GM18508 (cell line): ENCODE data around the gene PVALB.

ENCODE experiments used
- ATAC-seq: cut with Tn5 transposase; IDR thresholded peaks from one replicate; pipeline ENCODE4 v1.9.1; 2021; ENCODE audit warnings: moderate number of reproducible peaks; ENCODE audit not compliant: insufficient read depth, unreplicated experiment

Gene PVALB

DNA sequence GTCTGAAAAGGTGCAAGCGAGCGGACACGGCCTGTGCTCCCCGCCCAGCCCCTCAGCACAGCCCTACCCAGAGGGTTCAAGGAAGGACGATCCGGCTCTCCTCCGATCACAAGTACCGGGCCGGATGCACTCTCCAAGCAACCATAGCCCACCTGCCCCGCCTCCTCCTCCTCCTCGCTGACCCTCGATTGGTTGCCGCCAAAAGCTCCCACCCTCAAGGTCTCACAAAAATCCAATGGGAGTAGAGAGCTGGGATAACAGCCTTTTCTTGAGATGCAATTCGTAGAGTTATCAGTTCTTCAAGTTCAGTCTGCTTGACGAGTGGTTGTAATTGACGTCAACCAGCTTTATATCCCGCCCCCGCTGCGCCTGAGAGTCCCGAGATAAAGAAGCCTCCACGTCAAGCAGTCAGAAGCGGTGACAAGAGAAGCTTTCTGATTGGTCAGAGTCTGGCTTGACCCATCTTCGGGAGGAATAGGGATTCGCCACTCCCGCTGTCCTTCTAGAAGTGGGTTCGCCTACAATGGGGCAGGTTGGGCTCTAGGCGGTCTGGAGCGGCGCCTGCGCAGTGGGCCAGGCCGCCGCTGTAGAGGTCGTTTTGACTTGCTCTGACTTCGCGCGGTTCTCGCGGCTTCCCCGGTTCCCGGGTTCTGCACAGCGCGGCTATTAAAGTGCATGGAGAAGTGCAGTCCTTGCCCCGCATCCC is 40.7 kb downstream of the PVALB start, which contains the start of gene IFT27:
Gene IFT27 (minus strand): TSS at position 156 of the 706 bp plus-strand sequence. CDS start 412 bp downstream, outside the sequence.
- ATAC-seq: peak; percentile 86

DNA sequence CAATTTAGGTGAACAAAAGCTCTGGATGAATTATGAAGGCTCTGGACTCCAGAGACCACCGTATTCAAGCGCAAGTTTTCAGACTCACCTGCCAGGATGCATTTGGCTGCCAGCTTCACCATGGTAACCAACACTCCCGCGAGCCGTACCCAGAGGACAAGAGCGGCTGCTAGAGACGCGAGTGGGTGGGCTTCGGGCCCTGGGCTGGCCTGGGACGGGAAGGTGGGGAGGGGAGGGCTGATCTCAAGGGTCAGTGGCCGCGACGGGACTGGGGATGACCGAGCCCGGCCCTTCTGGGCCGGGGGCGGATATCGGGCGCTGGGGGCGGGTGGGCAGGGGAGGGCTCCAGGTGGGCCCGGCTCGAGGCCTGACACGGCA is 41.3 kb downstream of the PVALB start:
- no peak for ATAC-seq

DNA sequence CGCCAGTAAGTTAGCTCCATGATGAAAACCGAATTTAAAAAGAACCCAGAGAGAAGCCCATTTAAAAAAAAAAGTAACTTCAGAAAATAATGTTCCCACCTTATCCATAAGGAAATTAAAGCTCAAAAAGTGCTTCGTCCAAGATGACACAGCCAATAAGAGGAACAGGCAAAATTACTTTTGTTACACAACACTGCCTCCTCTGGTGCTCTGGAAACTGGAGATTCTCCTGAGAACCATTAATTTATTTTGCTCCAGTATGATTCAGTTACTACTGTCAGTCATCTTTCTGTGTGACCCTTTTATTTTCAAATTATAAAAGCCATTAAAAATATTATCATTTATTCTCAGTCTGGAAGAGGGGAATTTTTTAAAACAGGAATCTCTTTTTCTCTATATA is 42.9 kb downstream of the PVALB start:
- ATAC-seq: no peak

DNA sequence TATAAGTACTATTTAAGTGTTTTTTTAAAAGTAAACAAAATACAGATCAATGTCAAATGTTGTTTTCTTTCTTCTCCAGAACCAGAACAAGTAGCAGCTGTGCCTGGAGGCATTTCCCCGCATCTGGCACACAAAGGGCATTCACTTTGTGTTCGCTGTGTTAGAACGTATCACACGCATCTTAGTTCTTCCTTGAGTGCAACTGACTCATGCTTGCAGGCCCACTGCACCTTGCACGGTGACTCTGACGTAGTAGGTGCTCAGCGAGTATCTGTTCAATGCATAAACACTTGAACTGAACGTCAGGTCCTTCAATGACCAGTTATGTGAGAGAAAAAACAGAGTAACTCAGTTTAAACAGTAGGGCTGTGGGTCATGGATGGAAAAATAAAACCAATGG is 44.4 kb downstream of the PVALB start:
- no peak for ATAC-seq

DNA sequence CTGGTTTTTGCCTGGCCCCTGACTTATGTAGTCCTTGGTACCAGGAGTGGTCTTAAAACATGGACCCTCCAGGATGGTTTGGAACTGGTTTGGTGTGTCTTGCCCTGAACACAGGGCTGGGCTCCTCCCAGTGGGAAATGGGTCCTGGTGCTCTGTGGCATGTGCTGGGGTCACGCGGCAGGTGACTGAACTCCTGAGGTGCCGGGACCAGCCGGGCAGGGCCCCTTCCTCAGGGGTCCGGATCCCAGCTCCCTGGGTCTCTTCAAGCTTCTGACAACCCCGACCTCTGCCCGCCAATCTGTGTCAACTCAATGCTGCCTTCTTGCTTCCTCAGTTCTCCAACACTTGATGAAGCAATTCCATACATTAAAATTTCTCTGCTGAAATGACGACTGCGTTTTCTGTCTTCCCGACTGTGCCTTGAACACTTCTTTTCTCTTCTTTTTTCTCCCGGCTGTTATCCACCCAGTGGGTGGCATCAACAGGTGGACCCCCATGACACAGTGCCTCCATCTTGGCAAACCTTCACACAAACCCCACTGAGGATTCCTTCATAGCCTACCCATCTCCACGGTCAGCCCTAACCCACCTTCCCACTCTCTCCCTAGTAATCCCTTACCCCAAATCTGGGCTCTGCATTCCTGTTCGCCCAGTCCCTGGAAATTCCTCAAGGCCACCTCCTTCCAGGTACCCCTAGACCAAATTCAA is 45.3 kb downstream of the PVALB start:
- no peak for ATAC-seq

DNA sequence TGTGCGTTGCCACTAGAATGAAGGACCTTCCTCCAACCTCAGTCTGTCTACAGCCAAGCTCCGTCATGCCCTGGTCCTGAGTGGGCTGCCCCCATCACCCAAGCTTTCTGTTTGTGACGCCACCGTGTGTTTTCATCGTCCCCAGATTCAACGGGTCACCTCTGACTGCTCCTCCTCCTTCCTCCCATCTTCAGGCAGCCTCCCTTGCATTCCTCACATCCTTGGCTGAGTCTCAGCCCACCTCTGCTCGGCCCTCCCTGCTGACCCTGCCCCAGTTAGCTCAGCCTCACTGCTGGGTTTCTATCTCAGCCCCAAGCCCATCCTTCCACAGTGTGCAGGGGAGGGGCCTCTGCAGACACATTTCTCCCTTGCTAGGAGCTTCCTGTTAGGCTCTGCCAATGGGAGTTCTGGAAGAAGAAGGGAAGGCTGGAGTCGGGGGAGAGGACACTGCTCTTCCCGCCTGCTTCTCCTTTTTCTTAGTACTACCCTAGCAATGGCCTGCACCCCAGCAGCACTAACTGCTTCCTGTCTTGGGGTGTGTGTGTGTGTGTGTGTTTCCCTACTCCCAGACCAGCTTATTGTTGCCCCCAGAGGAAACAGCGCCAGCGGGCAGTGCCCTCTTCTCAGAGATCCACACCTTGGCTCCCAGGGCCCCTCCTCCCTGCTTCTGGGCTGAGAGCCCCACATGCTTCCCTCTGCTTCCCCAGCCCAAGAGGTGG is 46.2 kb downstream of the PVALB start:
- ATAC-seq: no peak

DNA sequence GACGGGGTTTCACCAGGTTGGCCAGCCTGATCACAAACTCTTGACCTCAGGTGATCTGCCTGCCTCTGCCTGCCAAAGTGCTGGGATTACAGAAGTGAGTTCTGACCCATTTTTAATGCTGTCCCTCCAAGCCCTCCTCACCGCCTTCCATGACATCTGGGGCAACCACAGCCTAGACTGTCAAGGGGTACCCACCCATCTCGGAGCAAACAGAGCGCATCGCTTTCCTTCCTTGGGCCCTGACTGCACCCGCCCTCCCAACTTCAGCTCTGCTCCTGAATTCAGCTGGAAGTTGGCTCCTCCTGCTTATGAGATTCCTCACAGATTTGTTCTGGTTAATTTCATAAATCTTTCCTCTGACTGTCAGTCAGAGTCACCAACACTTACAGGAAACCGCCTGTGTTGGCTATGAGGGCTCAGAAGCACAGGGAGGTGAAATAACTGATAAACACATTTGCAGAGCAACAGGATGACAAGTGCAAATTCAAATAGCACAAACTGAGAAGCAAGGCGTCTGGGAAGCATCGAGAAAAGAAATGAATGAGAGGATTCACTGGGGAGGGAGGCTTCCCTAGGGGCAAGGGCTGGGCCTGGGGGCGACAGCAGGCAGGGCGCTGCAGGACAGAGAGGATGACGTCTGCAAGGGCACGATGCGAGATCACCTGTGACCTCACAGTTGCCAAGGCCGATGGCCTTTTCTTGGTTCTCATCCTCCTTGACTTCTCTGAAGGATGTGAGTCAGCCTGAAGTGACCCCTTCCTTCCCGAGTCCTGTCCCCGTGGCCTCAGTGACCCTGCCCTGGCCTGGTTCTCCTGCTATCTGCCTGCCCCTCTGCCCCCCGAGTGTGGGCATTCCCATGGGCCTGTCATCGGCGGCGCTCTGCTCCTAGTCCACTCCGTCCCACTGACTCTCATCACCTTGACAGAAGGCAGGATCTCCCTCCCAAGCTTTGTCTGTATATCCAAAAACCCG is 47.0 kb downstream of the PVALB start:
- no peak for ATAC-seq

DNA sequence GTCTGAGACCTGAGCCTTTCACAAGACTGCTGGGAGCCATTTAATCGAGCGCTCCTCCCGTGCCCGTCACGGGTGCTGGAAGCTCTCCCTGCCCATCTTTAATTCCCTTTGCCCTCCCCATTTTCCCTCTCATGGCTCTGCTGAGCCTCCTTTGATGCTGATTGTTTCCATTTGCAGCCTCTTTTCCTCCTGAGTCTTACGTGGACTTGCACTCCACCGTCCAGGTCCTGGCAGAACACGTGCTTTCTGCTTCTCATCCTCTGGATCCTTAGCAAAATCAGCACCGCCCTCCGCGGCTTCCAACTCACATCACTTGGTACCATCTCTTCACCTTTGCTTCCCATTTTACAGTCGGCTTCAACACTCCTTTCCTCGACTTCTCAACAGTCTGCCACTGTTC is 48.2 kb downstream of the PVALB start:
- ATAC-seq: no peak

DNA sequence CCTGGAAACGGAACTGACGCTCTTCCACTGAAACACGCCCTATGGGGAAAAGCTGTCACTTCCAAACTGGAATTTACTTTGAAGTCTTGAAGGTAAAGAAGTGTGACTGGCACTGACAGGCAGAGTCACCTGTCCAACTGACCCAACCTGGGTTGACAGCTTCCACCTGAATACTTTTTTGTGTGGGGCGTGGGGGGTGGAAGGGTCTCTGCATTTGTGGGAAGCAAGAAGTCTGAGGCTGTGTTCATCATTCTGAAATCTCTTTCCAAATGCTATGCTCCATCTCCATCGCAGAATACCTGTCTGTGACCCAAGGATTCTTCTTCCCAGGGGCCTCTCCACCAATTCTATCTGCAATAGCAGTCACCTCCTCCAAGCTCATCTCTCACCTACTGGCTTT is 48.7 kb downstream of the PVALB start:
- no peak for ATAC-seq

DNA sequence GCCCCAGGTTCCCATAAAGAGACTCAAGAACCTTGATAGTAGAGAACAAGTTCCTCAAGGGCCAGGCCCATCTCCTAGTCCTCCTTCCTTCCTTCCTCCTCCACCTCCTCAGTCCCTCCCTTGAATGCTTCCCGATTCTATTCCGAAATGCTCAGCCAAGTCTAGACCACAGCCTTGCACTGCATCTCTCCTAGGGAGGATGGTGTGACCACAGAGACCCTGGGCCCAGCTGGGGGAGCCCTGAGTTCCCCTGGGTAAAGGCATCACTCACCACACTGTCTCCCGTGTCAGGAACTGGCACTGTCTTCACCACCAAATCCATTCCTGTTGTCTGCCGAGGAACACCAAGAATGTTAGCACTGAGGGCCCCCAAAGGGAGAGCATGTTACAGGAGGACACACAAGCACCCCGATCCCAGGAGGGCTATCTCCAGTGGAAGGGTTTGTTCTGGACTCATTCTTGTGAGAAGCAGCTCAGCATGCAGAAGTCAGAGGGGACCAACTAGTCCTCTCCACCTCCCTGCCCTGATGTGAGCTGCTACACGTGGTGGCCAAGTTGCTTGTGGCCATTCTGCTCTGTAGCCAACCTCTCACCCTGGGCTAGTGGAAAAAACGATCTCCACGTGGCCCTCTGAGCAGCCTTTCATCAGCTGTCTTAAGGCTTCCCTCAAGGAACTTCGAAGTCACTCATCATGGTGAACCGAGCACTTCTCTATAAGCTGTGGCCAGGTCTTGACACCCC is 49.6 kb downstream of the PVALB start:
- ATAC-seq: no peak

DNA sequence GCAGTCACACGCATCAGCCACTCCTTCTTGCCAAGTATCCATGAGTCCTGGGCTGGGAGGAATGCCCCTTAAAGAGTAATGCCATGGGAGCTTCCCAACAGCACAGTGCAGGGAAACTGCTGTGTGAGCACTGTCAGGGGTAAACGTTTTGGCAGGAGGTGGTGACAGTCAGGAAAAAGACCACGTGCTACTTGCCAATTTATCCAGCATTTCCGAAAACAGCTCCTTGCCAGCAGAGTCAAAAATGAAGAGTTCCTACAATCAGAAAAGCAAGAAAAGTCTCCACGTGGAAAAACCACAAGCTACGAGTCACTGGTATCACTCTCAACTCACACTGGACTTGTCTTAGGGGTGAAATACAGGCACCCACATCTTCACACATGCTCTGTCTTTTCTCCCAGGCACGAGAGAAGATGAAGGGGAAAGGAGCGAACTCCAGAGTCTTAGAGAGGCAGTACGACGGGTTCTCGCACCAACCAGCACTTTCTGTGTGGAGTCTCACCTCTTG is 50.8 kb downstream of the PVALB start:
- no peak for ATAC-seq

DNA sequence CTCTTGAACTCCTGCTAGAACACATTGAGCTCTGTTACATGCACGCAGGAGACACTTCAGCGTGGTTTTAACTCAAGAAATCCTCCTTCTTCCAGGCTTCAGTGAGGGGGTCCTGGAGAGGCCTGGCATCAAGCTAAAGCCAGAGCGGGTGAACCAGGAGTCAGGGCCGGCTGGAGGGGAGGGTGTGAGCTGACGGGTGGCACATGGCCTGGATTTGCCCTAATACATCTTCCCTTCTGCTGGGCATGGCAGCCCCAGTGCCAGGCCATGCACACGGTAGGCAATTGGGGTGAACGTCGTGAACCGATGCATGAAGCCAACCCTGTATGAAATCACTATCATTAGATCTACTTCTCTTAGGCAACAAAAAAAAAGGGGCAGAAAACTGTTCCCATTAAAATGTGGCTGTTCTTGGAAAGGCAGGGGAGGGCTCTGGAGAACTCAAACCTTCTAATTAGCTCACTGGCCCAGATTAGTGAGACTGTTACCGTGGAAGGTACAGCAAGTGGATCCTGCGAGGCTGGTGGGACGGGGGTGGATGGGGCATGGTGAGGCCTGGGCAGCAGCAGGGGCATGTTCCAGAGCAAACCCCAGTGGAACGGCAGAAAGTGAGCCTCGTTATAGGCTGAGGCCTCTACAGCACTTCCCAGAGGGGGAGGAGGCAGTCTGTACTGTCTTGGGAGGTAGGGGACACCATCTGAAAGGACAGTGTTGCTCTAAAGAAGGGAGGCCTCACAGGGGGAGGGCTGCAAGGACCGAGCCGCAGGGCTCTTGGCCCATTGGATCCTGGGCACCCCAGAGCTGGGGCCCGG is 51.5 kb downstream of the PVALB start:
- no peak for ATAC-seq

DNA sequence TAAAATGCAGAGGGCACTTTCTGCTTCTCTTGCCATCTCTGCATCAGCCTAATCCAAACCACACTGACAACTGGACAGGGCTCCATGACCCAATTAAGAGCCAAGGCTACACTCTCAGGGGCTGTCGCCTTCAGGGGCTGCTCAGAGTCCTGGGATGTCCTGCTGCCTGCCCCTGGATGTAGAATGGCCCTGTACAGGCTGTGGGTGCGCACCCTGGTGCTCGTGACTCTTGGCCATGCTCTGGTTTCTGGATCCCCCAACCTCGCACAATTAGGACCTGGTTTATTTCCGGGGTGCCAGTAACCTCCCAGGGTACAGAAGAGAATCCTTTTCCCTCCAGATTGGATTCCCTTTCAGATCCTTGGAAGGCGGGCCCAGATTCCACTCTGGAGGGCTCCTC is 52.2 kb downstream of the PVALB start:
- ATAC-seq: no peak

DNA sequence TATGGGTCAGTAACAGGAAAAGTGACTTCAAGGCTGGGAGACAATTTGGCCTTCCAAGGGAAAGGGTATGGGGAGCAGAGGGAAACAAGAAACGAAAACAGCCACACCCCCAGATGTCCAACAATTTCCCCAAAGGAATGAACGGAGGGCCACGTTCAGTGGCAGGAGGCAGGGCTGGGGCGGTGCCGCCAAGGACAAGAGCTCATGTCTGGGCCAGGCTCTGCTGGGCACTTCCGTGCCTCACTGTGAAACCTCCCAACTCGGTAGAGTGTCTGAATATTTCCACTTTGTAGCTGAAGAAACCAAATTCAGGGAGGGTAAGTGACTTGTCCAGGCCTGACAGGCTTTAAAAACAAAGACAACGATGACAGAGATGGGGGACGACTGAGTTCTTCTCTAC is 52.8 kb downstream of the PVALB start:
- no peak for ATAC-seq

DNA sequence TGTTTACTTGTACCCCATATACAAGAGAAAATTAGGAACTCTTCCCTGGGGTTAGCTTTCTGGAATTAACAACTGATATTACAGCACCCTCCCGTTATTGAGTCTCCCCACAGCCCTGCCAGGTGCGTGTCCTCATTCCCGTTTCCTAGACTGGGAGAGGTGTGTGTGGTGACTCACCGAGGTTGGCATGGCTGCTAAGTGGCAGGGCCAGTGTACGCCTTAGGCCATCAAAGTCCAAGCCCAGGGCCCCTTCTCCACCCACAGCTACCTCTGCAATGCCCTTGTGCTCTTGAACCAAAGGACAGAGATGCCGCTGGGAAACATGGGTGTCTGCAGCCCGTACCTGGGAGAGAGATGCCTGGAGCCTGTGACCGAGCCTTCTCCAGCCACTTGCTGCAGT is 53.3 kb downstream of the PVALB start:
- no peak for ATAC-seq

DNA sequence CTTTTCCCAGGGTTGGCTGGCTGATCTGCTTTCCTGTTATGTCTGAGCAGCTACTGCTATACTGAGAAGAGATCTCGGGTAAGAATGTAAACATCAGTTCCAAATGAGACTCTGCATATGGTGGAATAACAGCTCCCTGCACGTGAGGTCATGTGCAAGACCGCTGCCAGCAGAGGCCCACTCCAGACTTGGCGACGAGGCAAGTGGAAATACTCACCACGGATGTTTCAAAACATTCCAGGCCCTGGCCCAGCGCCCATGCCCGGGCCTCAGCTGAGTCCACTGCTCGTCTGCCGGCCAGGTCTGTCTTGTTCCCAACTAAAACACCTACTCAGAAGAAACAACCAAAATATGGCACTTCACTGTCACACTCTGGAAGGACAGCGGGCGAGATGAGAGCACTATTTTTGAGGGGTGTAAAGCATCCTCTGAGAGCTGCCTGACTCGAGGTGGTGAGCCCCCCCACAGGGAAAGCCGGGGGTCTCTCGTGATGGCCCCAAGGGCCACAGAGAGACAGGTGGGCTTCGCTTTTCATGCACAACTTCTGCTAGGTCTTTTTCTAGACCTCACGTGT is 54.1 kb downstream of the PVALB start:
- no peak for ATAC-seq

DNA sequence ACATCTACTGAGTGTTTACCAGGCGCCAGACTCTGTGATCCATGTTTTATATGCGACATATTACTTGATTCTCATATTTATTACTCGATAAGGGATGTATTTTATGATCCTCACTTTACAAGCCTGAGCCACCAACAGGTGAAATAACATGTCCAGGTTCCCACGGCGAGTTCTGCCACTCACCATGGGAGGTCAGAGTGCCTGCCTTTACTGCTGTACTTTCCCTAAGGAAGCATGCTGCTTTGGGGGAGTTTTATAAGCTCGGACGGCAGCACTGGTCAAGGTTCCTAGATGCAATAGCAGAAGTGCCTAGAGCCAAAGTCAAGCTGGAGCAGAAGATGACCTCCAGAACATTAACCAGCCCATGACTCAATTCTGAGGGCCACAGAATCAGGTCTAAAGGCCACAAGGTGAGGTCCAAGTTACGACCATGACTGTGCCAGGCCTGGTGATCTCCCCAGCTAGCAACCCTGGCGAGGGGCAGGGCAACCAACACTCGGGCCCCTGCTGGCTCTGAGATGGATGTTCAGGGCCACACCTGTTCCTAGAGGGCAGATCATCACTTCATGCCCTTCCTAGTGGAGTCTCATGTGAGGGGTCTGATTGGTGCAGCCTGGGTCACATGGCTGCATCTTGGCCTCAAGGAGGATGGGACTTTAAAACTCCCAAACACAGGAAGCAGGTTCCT is 55.1 kb downstream of the PVALB start:
- no peak for ATAC-seq

DNA sequence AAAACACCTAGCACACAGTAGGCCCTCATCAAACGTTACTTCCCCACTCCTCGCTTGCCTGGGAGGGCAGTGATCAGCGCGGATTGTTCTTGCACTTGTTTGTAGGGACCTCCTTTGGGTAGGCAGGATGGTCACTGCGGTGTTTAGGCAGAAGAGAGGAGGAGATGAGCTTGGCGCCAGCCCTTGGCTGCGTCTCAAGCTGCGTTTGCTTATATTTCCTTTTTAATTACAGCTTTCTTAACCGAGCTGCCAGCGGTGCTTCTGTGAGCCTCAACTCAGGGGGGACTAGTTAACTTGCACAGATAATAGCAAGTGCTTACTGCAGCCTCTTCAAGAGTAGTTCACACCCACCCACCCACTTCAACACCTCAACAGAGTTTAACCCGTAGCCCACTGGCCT is 56.0 kb downstream of the PVALB start:
- ATAC-seq: no peak
